Posterior cingulate gyrus (tissue), 11 donors: ENCODE results near the gene AJAP1.

Source experiments
- DNase-seq, 10 donors: peaks; one replicate each; pipeline versions ENCODE4 v3.0.0 to v3.0.0-alpha.2; 2020 to 2021; ENCODE audit warnings: mixed read lengths in 3 of 10
- intact Hi-C: fragments of 100-400 bp; cut with DNase I; formaldehyde crosslinking; loops from one replicate; pipeline ENCODE4 v1.15.1; 2023

AJAP1 gene

DNA sequence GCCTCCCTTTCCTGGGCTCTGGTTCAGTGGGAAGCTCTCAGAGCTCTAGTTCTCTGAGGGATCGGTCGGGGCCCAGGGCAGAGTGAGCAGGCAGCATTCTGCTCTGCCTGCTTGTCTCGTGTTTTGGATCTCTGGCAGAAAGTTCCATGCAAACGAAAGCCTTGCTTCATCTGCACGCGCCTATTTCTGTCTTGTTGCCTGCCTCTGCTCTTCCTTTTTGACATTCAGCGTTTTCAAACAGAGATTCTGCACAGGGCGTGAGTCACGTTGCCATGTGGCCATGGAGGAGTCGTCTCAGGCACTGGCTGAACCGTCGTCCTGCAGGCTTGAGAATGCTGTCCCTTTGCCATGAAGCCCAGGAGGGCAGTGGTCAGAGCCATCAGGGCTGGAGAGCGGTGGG is 20.3 kb downstream of the AJAP1 start:
- DNase-seq = peak in 6 of 10 donors; percentile 50 to 95 (median 83)
- intact Hi-C loops = no loop called here

DNA sequence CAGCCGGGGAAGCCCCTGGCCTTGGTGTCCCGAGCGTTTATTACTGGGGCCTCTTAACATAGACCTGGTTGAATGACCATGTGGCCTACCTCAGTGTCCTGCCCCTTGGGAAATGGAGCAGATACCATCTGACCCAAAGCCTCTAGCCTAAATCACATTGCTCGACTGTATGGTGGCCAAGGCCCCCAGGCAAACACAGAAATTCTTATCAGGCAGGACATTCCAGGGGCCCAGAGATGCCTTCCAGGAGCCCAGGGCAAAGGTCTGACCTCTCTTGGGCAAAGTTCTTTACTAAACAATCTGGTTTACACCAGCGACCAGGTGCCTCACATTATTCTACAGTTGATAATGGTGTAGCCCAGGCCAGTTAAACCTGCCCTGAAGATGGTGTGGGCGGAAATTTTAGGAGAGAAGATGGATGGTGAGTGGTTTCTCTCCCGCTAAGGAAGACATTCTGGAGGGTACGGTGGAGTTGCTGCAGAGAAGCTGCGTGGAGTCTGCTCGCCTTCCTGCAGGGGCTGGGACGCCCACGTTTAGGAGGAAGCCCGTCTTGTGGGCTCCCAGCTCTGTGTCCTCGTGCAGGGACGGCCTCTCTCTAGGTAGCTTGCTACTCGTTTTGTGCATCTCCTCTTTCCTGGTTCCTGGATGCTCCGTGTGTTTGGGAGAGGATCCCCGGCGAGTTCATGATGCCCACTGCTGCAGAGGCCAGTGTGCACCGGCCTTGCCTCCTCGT is 21.2 kb downstream of the AJAP1 start:
- intact Hi-C loops = no loop called here
- DNase-seq = peak in 3 of 10 donors; percentile 80 to 91 (median 84)

DNA sequence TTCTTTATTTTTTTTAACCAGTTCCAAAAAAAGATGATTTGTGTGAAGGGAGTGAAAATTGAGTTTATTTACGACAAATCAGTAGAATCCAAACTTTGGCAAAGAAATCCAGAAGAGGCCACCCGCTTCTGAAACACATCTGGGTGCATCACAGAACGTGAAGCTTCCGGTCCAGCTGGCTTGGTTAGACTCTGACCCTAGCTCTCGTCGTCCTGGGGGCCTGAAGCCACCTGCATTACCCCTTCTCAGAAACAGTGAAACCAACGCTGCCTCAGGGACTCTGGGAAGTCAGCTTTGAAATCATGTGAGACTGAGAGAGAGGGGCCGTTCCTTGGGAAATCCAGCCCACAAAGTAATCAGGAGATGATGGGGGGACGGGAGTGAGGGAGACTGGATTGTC is 21.8 kb downstream of the AJAP1 start:
- DNase-seq = peak in 1 of 10 donors; percentile 40
- intact Hi-C loops = no loop called here

DNA sequence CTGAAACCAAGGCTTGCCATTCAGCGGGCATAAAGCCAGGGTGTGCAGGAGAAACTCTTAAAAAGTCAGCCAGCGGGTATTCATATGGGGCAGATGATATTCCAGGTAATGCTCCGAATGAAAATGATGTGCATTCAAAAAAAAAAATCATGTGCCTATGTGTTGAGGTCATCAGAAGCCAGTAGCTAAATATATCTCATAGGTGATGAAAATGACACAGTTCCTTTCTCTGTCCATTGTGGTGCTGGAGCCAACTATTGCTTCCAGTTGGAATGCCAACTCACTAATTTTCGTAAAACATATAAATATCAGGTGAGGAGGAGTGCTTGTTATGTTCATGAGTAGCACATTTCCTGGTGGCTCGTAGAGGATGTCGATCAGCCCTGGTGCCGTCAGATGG is 23.2 kb downstream of the AJAP1 start:
- intact Hi-C loops = no loop called here
- DNase-seq = no peak

DNA sequence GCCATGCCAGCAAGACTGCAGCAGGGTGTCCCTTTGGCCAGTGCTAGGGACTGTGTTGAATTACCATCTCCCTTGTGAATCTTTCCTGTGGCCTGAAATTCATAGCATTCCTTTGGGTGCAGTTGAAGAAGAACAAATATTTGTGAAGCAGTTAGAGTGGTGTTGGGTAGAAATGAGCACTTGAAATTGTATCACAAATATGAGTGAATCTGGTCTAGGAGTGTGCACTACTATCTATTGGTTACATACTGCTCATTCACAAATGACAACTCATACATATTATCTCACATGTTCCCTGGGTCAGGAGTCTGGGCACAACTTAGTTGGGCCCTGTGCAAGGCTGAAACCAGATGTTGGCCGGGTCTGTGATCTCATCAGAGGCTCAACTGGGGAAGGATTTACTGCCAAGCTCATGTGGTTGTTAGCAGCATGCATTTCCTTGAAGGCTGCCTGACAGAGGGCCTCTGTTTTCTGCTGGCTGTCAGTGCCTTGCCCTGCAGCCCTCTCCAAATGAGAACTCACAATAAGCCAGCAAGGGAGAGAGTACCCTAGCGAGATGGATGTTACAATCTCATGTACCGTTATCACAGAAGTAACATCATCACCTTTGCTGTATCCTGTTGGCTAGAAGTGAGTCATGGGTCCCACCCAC is 23.8 kb downstream of the AJAP1 start:
- DNase-seq = peak in 1 of 10 donors; percentile 70

DNA sequence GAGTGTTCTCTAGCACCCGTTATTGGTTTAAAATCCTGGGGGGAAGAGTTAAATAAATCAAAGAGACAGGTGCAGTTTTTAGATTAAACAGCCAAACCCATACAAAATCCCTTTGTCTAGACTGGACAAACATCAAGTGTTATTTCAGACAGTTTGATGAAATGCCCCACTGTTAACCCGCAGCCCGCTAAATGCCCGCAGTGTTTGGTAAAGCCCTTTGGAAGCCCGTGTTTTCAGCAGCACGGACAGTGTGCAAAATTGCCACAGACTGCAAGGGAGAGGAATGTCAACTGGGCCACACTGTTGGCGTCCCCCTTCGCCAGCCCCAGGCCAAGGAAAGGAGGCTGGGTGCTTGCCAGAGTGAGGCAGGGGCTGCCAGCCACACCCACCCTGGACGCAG is 26.6 kb downstream of the AJAP1 start:
- peak in 7 of 10 donors; percentile 64 to 97 (median 78) for DNase-seq
- intact Hi-C loops = no loop called here

More for the DNA sequence above, 23.8 kb downstream of the AJAP1 start:
- intact Hi-C loops = no loop called here

DNA sequence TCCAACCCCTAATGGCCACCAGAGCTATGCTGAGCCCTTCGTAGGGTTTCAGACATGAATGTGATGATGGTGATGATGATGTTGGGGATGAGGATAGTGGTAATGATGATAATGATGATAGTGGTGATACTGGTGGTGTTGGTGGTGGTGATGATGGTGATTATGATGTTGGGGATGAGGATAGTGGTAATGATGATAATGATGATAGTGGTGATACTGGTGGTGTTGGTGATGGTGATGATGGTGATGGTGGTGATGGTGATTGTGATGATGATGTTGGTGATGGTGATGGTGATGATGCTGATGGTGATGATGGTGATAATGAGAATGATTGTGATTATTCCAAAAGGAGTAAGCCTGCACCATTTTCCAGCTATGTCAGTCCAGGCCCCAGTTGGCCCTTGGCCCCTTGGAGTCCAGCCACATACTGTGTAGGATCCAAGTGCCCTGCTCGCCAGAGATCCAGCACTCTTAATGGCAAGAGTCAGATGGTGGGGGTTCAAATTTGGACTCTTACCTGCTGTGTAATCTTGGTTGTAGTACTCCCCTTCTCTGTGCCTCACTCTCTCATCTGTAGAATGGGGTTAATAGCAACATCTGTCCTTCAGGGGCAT is 28.3 kb downstream of the AJAP1 start:
- DNase-seq = peak in 2 of 10 donors; percentile 44 to 83
- intact Hi-C loops = no loop called here

DNA sequence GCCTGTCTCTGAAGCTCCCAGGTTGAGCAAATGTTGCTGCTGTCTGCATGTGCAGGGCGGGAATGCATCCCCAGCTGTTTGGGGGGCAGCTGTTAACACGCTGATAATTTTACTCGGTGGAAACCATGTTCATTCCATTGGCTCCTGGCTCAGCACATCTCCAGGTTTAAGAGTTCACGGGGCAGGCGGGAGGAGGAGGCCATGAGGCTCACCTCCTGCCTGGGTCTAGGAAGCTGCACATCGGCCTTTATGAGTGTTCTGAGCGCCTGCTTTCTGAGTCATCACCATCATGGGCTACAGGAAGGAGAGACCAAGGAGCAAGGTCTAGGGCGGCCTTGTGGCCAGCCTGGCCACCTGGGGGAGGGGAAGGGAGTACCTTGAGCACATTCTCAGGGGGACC is 29.7 kb downstream of the AJAP1 start:
- intact Hi-C loops = no loop called here
- DNase-seq = peak in 2 of 10 donors; percentile 55

DNA sequence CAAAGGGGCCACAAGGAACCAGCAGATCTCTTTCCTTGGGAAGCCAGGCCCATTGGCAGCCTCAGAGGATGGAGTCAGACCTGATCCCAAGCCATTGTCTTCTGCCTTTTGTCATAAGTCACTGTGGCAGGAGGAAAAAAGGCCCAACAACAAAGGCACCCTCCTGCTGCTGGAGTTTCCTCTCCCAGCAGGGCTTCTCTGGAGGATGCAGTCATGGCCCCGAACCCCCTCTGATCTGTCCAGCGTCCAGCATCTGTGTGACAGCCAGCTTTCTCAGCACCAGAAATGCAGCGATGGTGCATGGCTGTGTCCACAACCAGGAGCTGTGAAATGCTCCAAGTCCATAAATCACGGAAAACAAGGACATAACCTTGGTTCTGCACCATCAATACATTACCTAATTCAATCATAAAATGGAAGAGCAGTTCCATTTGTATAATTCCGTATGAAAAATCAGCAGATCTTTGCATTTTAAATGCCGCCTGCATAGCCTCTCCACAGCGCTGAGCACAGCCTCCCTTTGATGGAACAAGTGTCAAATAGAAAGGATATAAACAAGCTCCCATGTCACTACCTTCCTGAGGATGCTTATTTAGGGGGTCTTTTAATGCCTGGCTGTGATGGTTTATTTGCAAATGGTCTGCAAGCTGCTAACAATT is 30.6 kb downstream of the AJAP1 start:
- DNase-seq = peak in 2 of 10 donors; percentile 53 to 74

DNA sequence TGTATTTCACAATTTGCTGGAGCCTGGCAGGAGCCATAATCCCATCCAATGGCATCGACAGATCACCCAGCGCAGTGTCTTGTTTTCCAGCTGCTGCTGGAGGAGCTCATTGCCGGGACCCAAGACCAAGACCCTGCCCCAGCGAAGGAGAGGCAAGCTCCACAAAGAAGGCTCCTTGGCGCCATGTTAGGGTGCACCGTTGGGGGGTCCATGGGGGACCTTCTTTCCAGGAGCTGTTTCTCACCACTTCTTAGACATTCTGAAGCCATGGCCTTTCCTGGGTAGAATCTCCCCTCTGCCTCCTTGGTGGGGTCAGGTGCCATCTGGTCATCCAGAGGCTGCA is 31.1 kb downstream of the AJAP1 start:
- peak in 2 of 10 donors; percentile 71 to 83 for DNase-seq
- intact Hi-C loops = no loop called here

More for the DNA sequence above, 30.6 kb downstream of the AJAP1 start:
- intact Hi-C loops = no loop called here

DNA sequence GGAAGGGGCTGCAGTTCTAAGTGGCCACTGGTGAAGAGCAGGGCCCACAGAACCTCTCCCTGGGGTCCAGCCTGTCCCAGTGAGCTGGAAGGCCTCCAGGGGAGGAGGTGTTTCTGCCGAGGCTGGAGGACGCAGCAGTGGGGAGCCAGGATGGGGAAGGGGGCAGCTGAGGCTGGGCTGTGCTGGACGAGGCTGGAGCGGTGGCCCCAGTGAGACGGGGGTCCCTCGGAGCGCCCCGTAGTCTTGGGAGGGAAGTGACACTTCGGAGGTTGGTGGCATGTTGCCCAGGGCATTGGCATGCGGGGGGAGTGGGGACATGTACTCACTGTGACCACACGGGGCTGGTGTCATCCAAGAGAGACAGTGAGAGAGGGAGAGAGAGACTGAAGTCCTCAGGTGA is 33.5 kb downstream of the AJAP1 start:
- peak in 1 of 10 donors; percentile 62 for DNase-seq
- intact Hi-C loops = no loop called here

DNA sequence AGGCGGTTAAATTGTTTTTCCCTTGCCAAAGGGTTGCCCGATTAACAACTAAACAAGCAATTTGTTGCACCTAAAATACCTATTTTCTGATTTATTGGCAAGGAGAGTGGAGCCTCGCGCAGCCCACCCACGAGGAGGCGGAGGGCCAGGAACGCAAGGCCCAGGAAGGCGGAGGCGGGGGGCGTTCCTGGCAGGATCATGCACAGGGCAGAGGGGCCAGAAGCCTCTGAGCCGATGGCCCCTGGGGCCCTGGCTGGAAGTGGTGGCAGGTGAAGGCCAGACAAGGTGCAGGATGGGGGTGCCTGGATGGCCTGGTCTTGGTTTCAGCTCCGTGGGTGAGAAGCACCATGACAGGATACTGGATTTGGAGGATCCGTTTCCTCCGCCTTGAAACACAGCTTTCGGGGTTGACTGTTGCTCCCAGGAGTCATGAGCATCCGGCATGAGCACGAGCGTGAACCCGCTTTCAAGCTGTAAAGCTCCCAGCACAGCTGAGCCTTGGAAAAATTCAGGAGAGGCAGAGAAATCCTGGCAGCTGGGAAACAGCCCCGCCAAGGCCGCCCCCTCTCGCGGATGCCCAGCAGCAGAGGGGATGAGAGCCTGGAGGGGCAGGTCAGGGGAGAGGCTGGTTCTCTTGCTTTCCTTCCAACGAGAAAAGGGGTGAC is 35.0 kb downstream of the AJAP1 start:
- intact Hi-C loops = no loop called here
- DNase-seq = peak in 4 of 10 donors; percentile 27 to 85 (median 80)

DNA sequence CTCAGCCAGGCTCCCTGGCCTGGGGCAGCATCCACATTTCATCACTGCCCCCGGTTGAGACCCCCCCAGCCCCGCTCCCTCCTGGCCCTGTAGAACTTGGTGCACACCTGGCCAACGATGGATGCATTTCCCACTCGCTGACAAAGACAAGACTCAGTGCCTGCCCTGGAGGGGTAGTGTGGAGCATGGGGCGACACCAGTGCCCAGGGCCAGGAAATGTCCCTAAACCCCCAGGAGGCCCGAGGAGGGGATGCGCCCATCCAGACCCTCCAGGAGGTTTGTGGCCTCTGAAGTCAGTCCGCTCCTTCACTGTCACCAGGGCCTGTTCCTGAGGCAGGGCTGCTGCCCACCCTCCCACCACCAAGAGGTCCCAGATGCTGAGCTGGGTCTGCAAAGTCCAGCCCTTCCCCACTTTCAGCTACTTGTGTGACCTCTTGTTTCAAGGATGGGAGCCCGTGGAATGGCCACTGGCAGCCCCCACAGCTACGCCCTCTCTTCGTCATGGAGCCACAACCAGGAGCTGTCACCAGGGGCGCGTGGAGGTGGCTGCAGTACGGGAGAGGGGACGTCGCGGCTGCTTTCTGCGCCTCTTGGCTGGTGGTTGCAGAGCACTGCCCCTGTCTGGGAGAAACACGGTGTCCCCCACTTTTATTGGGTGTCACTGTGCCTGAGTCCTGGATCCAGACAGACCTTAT is 35.7 kb downstream of the AJAP1 start:
- DNase-seq = peak in 2 of 10 donors; percentile 54 to 64
- intact Hi-C loops = no loop called here

DNA sequence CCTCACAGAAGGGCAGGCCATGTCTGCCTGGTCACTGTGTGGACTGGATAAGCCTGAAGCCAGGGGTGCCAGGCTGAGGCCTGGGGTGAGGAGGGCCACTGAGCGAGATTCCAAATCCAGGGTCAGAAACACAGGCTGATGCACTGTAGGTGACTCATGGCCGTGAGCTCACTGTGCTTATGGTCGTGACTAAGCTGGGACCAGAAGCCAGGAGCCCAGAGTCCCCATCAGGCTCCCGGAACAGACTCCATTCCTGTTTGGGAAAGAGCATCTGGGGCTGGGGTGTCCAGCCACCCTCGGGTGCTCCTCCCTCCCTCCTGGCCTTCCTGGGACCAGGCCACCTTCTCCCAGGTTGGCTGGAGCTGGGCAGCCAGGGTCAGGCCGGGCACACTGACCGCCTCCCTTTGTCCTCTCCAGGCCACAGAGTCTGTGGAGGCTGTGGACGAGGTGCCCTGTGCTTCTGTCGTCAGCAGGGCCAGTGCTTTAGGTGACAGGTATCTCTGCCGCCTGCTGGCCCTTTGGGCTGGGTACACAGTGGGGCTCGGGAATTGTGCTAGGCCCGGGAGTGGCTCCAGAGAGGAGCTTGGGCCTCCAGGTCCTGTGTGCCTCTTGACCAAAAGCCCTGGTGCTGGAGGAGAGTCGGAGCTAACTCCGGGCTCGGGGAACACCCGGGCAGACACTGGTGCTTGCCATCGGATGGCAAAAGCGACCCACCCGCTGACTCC is 36.7 kb downstream of the AJAP1 start:
- DNase-seq = peak in 3 of 10 donors; percentile 58 to 82 (median 72)
- intact Hi-C loops = no loop called here

DNA sequence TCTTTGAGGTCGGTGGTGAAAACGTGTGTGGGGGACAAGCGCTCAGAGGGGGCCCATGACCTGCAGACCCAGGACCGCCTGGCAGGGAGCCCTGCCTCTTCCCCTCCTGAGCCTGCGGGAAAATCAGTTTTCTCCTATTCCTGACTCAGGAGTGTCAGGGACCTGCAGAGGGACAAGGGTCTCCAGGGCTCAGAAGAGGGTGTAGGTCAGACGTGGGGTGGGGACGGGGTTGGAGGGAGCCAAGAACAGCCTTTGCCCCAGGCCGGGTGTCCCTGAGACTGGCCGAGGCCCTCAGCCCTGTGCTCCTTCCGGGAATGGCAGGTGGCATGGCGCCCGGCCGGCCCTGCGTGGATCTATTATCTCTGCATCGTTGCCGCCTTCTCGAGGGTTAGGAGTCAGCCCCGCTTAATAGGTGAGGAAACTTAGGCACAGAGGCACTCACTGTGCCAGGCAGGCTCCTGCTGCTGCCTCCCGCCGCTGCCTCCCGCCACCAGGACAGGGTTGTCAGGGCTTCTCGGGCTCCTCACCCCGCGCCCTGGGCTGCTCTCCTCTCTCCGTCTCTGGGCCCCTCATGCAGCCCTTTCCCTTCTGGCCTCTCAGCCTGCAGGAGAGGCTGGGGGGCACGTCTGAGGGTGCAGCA is 37.5 kb downstream of the AJAP1 start:
- intact Hi-C loops = no loop called here
- DNase-seq = peak in 3 of 10 donors; percentile 45 to 81 (median 80)

DNA sequence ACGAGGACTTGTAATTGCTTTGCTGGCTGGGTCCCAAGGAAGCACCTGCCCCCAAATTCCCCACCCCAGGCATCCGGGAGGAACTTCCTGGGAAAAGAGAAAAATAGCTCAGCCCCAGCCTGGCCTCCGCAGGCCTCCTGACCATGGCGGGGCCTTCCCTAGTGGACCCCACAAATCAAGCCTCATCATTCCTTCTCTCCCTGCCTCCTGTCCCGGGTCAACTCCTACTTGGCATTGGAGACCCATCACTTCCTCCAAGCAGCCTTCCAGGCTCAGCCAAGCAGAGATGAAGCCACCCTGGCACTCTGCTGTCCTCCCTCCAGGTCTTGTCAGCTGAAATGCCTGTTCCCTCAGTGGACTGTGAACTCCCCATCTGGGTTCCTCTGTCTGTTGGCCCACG is 38.0 kb downstream of the AJAP1 start:
- peak in 3 of 10 donors; percentile 43 to 67 (median 54) for DNase-seq
- intact Hi-C loops = no loop called here

DNA sequence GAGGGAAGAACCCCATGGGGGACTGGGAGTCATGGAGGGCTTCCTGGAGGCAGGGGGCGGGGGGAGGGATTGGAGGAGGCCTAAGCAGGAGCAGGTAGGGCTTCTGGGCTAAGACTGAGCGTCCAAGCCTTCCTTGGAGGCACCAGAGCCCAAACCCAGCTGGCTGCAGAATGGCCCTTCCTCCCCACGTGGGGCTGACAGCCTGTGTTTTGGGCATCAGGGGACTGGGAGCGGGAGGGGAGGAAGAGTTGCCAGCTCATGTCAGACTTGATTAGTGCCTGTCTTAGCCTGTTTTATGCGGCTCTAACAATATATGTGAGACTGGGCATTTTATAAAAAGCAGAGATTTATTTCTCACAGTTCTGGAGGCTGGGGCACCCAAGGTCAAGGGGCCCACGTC is 38.9 kb downstream of the AJAP1 start:
- peak in 2 of 10 donors; percentile 77 to 83 for DNase-seq
- intact Hi-C loops = no loop called here

DNA sequence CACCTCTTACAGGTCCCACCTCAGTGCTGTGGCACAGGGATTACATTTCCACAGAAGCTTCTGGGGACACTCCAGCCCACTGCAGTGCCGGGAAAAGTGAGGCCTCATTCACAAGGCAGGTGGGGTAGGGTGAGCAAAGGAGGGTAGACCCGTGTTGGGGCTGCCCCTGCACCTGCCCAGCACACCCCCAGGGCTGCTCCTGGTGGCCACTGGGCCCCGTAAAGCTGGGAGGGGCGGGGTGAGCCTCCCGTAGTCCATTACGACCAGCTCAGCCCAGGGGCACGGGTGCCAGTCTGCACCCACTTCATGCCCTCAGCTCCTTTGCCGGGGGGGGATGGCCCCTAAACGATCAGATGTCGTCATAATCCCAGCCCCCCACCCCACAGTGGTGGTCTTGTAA is 39.5 kb downstream of the AJAP1 start:
- DNase-seq = peak in 2 of 10 donors; percentile 25 to 47
- intact Hi-C loops = no loop called here

DNA sequence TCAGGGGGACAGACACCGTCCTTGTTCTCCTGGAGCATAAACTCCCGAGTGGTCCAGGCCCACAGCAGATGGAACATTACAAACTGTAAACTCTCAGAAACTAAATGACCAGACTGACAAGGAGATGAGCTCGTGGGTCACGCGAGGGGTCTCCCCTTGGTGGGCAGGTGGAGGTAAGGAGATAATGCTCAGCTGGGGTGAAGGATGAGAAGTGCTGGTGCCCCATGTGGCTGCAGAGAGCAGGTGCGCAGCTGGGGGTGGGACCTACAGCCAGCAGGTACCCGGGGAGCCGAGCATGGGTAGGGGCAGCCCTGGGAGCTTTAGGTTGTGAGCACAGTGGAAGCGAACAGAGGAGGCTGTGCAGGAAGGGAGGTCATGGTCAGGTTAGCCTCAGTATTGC is 40.1 kb downstream of the AJAP1 start:
- intact Hi-C loops = no loop called here
- DNase-seq = peak in 3 of 10 donors; percentile 33 to 69 (median 53)
